Spleen (tissue), 7 donors: ENCODE measurements around the gene RPRD1A.

Experiments used
- POLR2A ChIP-seq, 3 donors: fragments of 450-650 bp; IDR thresholded peaks; one replicate each; pipeline ENCODE4 v1.5.1; 2017; ENCODE audit warnings: antibody characterized with exemption in 3 of 3, mild to moderate bottlenecking in 1 of 3
- TF ChIP-seq, protein P1 (sequence below), 11 experiments: fragments of 200-600 bp in 7 of 11; fragments of 450-650 bp in 4 of 11; sonication (generic) in 4 of 11; IDR thresholded peaks in 8 of 11; conservative IDR thresholded peaks in 3 of 11; 1 replicate in 7 of 11; 2 replicates in 4 of 11; pipeline versions ENCODE4 v1.4.0 to v1.8.0; 2016 to 2021; ENCODE audit warnings: antibody characterized with exemption in 11 of 11, inconsistent platforms in 4 of 11, mild to moderate bottlenecking in 1 of 11
- donor health status: DM: no; HTN: no; CAD: no; lungs with moderate emphysema.
- donor health status: DM: no; HTN: no; CAD: no.
- donor health status: DM: no; HTN: no; CAD: no.

DNA sequence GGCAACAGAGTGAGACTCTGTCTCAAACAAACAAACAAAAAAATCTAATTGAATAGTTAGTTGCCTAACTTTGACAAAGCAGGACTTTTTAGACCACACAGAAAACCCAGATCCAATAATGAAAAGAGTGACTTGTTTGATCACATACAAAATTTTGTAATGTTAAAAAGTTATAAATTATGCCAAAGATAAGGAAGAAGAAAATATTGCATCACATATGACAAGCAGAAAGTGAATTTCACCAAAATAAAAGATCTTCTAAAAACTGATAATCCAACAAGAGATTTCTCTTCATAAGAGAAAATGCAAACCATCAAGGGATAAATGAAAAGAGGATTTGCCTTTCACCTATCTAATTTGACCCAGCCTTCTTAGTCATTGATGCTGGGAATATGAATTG is 97.7 kb downstream of the RPRD1A start:
- TF ChIP-seq, protein P1, sequence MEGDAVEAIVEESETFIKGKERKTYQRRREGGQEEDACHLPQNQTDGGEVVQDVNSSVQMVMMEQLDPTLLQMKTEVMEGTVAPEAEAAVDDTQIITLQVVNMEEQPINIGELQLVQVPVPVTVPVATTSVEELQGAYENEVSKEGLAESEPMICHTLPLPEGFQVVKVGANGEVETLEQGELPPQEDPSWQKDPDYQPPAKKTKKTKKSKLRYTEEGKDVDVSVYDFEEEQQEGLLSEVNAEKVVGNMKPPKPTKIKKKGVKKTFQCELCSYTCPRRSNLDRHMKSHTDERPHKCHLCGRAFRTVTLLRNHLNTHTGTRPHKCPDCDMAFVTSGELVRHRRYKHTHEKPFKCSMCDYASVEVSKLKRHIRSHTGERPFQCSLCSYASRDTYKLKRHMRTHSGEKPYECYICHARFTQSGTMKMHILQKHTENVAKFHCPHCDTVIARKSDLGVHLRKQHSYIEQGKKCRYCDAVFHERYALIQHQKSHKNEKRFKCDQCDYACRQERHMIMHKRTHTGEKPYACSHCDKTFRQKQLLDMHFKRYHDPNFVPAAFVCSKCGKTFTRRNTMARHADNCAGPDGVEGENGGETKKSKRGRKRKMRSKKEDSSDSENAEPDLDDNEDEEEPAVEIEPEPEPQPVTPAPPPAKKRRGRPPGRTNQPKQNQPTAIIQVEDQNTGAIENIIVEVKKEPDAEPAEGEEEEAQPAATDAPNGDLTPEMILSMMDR (IDR thresholded peaks at IDR 0.05 in 8 of 11, conservative IDR thresholded peaks at IDR 0.05 in 3 of 11), result no peak
- no peak for TF ChIP-seq POLR2A (IDR thresholded peaks at IDR 0.05)
